ENCODE data around the gene CD79A. TPM values are rescaled to one million over a fixed set of nuclear protein-coding genes. Genes with fewer than 3 reads are reported as not detected.
A peak's percentile ranks its signal among the peaks of the same experiment; 100 is the strongest.

Gene CD79A
- total RNA-seq, 2 experiments from 2014 or later, result 3.7 to 3.8 TPM

- Mint-ChIP-seq H3K4me3 (no peak overlapping the region), H3K27ac (no peak overlapping the region), H3K9me3 (no peaks in the 10 kb centered on the region), H3K4me1 (ENCODE audit: low read depth) (peaks cover 35% of the 10 kb centered on the region), H3K36me3 (ENCODE audit: low read depth) (no peaks in the 10 kb centered on the region), H3K27me3 (peaks cover 10% of the 10 kb centered on the region)
- H3K9me3 ChIP-seq (ENCODE audit: control insufficient read depth in 1 of 2, insufficient read depth in 1 of 2, low read length in 2 of 2), result no peaks in the 10 kb centered on the region
- peaks cover 42 to 44% of the 10 kb centered on the region in 2 experiments for H3K27me3 ChIP-seq (ENCODE audit: control insufficient read depth in 1 of 2, insufficient read depth in 2 of 2, low read length in 2 of 2)
- ATAC-seq (ENCODE audit: poor library complexity), result no peak
- intact Hi-C loops (cut with DNase I, micrococcal nuclease), result no loop called here
- H3K4me3 ChIP-seq (ENCODE audit: low read length), result peak overlapping the region; percentile 29
- no peaks in the 10 kb centered on the region for H3K36me3 ChIP-seq (ENCODE audit: insufficient read depth, low read length)
- peak in 2 of 14 experiments; percentile 36 to 48 for DNase-seq
- ChIA-PET POLR2A (no interaction called here), CTCF (no interaction called here)
- no peak overlapping the region for H3K27ac ChIP-seq (ENCODE audit: low read depth in 1 of 2, low read length in 2 of 2)
- TF ChIP-seq CTCF (IDR thresholded peaks at IDR 0.05), result no peak
- peaks cover 64% of the 10 kb centered on the region for H3K4me1 ChIP-seq (ENCODE audit: insufficient read depth, low read length)
These were observed 38.1 kb downstream of the CD79A start for GRCh38 chr19:41915021-41915775.

- no peaks in the 10 kb centered on the region for H3K36me3 Mint-ChIP-seq (ENCODE audit: low read depth)
- peaks cover 10% of the 10 kb centered on the region for H3K27me3 Mint-ChIP-seq
- H3K27ac ChIP-seq (ENCODE audit: low read depth in 1 of 2, low read length in 2 of 2), result no peak overlapping the region
- H3K9me3 ChIP-seq (ENCODE audit: control insufficient read depth in 1 of 2, insufficient read depth in 1 of 2, low read length in 2 of 2), result no peaks in the 10 kb centered on the region
- peak in 1 of 14 experiments; percentile 55 for DNase-seq
- ChIA-PET POLR2A (no interaction called here), CTCF (no interaction called here)
- H3K4me3 Mint-ChIP-seq, result no peak overlapping the region
- peaks cover 42 to 44% of the 10 kb centered on the region in 2 experiments for H3K27me3 ChIP-seq (ENCODE audit: control insufficient read depth in 1 of 2, insufficient read depth in 2 of 2, low read length in 2 of 2)
- H3K36me3 ChIP-seq (ENCODE audit: insufficient read depth, low read length), result no peaks in the 10 kb centered on the region
- peak; percentile 39 for ATAC-seq (ENCODE audit: poor library complexity)
- peaks cover 60% of the 10 kb centered on the region for H3K4me1 ChIP-seq (ENCODE audit: insufficient read depth, low read length)
- no peak overlapping the region for H3K4me3 ChIP-seq (ENCODE audit: low read length)
- TF ChIP-seq CTCF (IDR thresholded peaks at IDR 0.05), result no peak
- no peak overlapping the region for H3K27ac Mint-ChIP-seq
- peaks cover 29% of the 10 kb centered on the region for H3K4me1 Mint-ChIP-seq (ENCODE audit: low read depth)
- intact Hi-C loops (cut with DNase I, micrococcal nuclease), result no loop called here
- no peaks in the 10 kb centered on the region for H3K9me3 Mint-ChIP-seq
These were observed 38.8 kb downstream of the CD79A start for GRCh38 chr19:41915776-41916414.

- Histone ChIP-seq H3K9me3 (ENCODE audit: control insufficient read depth in 1 of 2, insufficient read depth in 1 of 2, low read length in 2 of 2) (no peaks in the 10 kb centered on the region), H3K36me3 (ENCODE audit: insufficient read depth, low read length) (no peaks in the 10 kb centered on the region), H3K27me3 (ENCODE audit: control insufficient read depth in 1 of 2, insufficient read depth in 2 of 2, low read length in 2 of 2) (peaks cover 44% of the 10 kb centered on the region in 2 experiments), H3K4me1 (ENCODE audit: insufficient read depth, low read length) (peaks cover 57% of the 10 kb centered on the region), H3K4me3 (ENCODE audit: low read length) (no peak overlapping the region), H3K27ac (ENCODE audit: low read depth in 1 of 2, low read length in 2 of 2) (no peak overlapping the region)
- Mint-ChIP-seq H3K4me3 (no peak overlapping the region), H3K36me3 (ENCODE audit: low read depth) (no peaks in the 10 kb centered on the region), H3K27me3 (peaks cover 10% of the 10 kb centered on the region), H3K27ac (no peak overlapping the region), H3K9me3 (no peaks in the 10 kb centered on the region), H3K4me1 (ENCODE audit: low read depth) (peaks cover 17% of the 10 kb centered on the region)
- TF ChIP-seq CTCF (IDR thresholded peaks at IDR 0.05), result no peak
- POLR2A ChIA-PET, result no interaction called here
- ATAC-seq (ENCODE audit: poor library complexity) (no peak), DNase-seq (no peak)
- CTCF ChIA-PET, result no interaction called here
- intact Hi-C loops (cut with DNase I, micrococcal nuclease), result no loop called here
These were observed 40.6 kb downstream of the CD79A start for GRCh38 chr19:41917676-41918075.

Measured in CD4-positive, alpha-beta T cell (primary cell).